ENCODE data around the gene RAB18.
A peak's percentile ranks its signal among the peaks of the same experiment; 100 is the strongest.

Gene RAB18

DNA sequence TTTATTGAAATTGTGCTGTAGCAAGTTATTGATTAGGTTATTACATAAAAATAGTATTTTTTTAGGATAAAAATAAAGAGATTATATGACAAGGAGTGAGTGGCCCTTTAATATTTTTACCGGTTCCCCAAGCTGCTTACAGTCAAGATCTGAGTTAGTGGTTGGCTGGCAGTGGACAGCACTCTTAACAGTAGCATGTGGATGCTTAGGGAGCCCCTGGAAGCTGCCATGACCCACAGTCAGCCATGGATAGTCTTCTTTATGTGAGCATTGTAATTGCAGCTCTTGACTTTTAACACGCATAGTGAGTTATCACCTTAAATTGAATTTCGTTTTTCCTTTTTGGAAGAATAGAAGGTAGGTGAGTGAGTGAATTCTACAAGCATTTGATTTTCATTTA lies 22.1 kb downstream of the RAB18 start:
- H3F3A ChIP-seq (ENCODE audit: insufficient read depth, low read length) = no peaks in the 10 kb centered on the region; the same call in 1 of the 2 replicates
- peaks cover under 1% of the 10 kb centered on the region; the same call in 1 of the 2 replicates for H4K20me1 ChIP-seq (ENCODE audit: insufficient read depth, low read length)
- no peaks in the 10 kb centered on the region for H3K9me3 ChIP-seq (replicated peaks; ENCODE audit: insufficient read depth, low read length)
- no peaks in the 10 kb centered on the region for H3K27me3 ChIP-seq (replicated peaks; ENCODE audit: insufficient read depth, low read length)
- no peak overlapping the region for H3K9ac ChIP-seq (ENCODE audit: low read length)
- no peak overlapping the region for H3K27ac ChIP-seq (ENCODE audit: low read length)
- no peak overlapping the region for H2AFZ ChIP-seq (ENCODE audit: low read length)
- no peak overlapping the region for H3K4me2 ChIP-seq (ENCODE audit: low read depth, low read length)
- no peak for DNase-seq
- no peak overlapping the region for H3K4me3 ChIP-seq (ENCODE audit: low read length)
- no peaks in the 10 kb centered on the region; the same call in 1 of the 2 replicates for H3K36me3 ChIP-seq (replicated peaks; ENCODE audit: insufficient read depth, low read length)
- H3K9me2 ChIP-seq (replicated peaks; ENCODE audit: insufficient read depth, low read length) = no peaks in the 10 kb centered on the region
- peaks cover 63% of the 10 kb centered on the region for H3K79me2 ChIP-seq (ENCODE audit: low read length)
- TF ChIP-seq, protein P1, sequence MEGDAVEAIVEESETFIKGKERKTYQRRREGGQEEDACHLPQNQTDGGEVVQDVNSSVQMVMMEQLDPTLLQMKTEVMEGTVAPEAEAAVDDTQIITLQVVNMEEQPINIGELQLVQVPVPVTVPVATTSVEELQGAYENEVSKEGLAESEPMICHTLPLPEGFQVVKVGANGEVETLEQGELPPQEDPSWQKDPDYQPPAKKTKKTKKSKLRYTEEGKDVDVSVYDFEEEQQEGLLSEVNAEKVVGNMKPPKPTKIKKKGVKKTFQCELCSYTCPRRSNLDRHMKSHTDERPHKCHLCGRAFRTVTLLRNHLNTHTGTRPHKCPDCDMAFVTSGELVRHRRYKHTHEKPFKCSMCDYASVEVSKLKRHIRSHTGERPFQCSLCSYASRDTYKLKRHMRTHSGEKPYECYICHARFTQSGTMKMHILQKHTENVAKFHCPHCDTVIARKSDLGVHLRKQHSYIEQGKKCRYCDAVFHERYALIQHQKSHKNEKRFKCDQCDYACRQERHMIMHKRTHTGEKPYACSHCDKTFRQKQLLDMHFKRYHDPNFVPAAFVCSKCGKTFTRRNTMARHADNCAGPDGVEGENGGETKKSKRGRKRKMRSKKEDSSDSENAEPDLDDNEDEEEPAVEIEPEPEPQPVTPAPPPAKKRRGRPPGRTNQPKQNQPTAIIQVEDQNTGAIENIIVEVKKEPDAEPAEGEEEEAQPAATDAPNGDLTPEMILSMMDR (IDR thresholded peaks at IDR 0.05; ENCODE audit: low read length) = no peak
- TF ChIP-seq EZH2phosphoT487 (IDR thresholded peaks at IDR 0.05; ENCODE audit: low read length) (no peak), EZH2 (optimal IDR thresholded peaks at IDR 0.05; ENCODE audit: low read depth, low read length) (no peak)
- peaks cover 18% of the 10 kb centered on the region for H3K4me1 ChIP-seq (ENCODE audit: low read length)

DNA sequence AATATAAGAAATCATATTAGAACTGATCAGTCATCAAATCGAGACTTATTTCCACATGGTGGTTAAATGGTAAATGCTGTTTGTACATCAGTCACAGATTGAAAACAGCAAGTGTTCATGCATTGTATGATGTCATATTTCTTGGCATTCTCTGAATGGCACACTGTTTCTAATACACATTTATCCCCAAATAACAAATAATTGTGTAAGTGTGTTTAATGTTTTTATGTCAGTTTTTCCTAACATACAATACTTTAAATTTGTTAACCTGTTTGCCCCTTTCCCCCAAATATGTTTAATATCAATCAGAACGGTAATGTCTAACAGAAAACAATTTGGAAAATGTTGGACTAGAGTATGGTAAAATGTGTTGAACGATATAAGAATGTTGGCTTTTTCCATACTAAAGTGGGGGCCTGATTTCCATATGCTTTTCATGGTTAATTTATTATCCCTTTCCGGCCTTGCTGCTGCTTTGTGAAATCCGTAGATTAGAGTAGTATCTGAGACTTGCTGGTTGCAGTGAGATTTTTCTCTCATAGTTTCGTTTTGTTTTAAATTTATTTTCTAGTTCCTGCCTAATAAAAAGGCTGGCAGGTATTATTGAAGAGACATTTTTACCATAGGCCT lies 23.7 kb downstream of the RAB18 start:
- no peak overlapping the region for H3K4me3 ChIP-seq (ENCODE audit: low read length)
- no peaks in the 10 kb centered on the region for H3K9me2 ChIP-seq (replicated peaks; ENCODE audit: insufficient read depth, low read length)
- no peak overlapping the region for H3K27ac ChIP-seq (ENCODE audit: low read length)
- H2AFZ ChIP-seq (ENCODE audit: low read length) = no peak overlapping the region
- no peaks in the 10 kb centered on the region for H3K9me3 ChIP-seq (replicated peaks; ENCODE audit: insufficient read depth, low read length)
- DNase-seq = no peak
- H3K4me2 ChIP-seq (ENCODE audit: low read depth, low read length) = no peak overlapping the region
- no peaks in the 10 kb centered on the region; the same call in 1 of the 2 replicates for H4K20me1 ChIP-seq (ENCODE audit: insufficient read depth, low read length)
- H3K4me1 ChIP-seq (ENCODE audit: low read length) = peaks cover 16% of the 10 kb centered on the region
- no peaks in the 10 kb centered on the region; the same call in 1 of the 2 replicates for H3F3A ChIP-seq (ENCODE audit: insufficient read depth, low read length)
- H3K9ac ChIP-seq (ENCODE audit: low read length) = no peak overlapping the region
- TF ChIP-seq EZH2phosphoT487 (IDR thresholded peaks at IDR 0.05; ENCODE audit: low read length) (no peak), EZH2 (optimal IDR thresholded peaks at IDR 0.05; ENCODE audit: low read depth, low read length) (no peak)
- TF ChIP-seq, protein P1 (IDR thresholded peaks at IDR 0.05; ENCODE audit: low read length) = no peak
- H3K79me2 ChIP-seq (ENCODE audit: low read length) = peaks cover 55% of the 10 kb centered on the region
- no peaks in the 10 kb centered on the region for H3K27me3 ChIP-seq (replicated peaks; ENCODE audit: insufficient read depth, low read length)
- no peaks in the 10 kb centered on the region; the same call in 1 of the 2 replicates for H3K36me3 ChIP-seq (replicated peaks; ENCODE audit: insufficient read depth, low read length)

DNA sequence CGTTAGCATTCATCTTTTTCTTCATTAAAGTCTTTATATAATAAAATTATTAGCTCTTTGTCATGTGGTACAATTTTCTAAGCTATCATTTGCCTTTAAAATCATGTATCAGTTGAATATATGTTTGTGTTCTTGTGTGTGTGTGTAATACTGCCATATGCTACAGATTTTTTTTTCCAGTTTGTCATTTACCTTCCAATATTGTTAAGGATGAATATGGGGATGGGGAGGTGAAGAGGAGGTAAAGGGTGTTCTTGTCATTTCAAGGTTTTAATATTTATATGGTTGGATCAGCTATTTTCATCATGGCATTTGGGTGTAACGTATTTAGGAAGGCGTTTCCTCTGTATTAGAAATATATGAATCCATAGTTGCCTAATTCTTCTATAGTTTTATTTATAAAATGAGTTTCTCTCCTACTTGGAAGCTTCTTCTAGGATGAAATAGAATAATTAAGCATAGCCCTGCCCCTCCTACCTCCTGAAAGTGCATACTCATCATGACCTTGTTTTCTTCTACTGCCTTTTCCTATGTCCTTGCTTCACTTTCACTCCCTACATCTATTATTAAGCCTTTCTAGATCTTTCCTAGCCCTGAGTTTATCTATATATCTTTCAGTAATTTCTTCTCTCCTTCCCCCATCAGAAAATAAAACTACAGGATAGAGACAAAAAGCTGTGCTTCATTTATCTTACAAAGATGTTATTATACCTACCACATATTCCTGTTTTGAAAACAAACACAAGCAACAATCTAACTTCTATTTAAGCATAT lies 25.1 kb downstream of the RAB18 start:
- peaks cover 7% of the 10 kb centered on the region; the same call in 1 of the 2 replicates for H3K36me3 ChIP-seq (replicated peaks; ENCODE audit: insufficient read depth, low read length)
- H3K4me2 ChIP-seq (ENCODE audit: low read depth, low read length) = peak overlapping the region; percentile 2; the same call in 1 of the 2 replicates
- H2AFZ ChIP-seq (ENCODE audit: low read length) = no peak overlapping the region
- no peaks in the 10 kb centered on the region for H3K27me3 ChIP-seq (replicated peaks; ENCODE audit: insufficient read depth, low read length)
- no peak overlapping the region for H3K9ac ChIP-seq (ENCODE audit: low read length)
- H3K4me3 ChIP-seq (ENCODE audit: low read length) = no peak overlapping the region
- H3F3A ChIP-seq (ENCODE audit: insufficient read depth, low read length) = no peaks in the 10 kb centered on the region; the same call in 1 of the 2 replicates
- no peaks in the 10 kb centered on the region for H3K9me3 ChIP-seq (replicated peaks; ENCODE audit: insufficient read depth, low read length)
- DNase-seq = no peak
- TF ChIP-seq EZH2 (optimal IDR thresholded peaks at IDR 0.05; ENCODE audit: low read depth, low read length) = no peak
- peaks cover 11% of the 10 kb centered on the region for H3K4me1 ChIP-seq (ENCODE audit: low read length)
- no peak overlapping the region for H3K27ac ChIP-seq (ENCODE audit: low read length)
- no peaks in the 10 kb centered on the region for H4K20me1 ChIP-seq (ENCODE audit: insufficient read depth, low read length)
- H3K9me2 ChIP-seq (replicated peaks; ENCODE audit: insufficient read depth, low read length) = no peaks in the 10 kb centered on the region
- H3K79me2 ChIP-seq (ENCODE audit: low read length) = peaks cover 46% of the 10 kb centered on the region

All from MM.1S (cell line).